Measurements from ENCODE around the gene POU3F2.

POU3F2 gene

GRCh38 chr6:98875375-98875774, 41.0 kb downstream of the POU3F2 start:
- H3K79me2 ChIP-seq (ENCODE audit: low read length), result no peaks in the 10 kb centered on the region
- H3K9ac ChIP-seq (ENCODE audit: low read length), result no peak overlapping the region
- H3K4me3 ChIP-seq (ENCODE audit: low read length), result no peak overlapping the region
- TF ChIP-seq EZH2phosphoT487 (IDR thresholded peaks at IDR 0.05; ENCODE audit: low read depth), result no peak
- TF ChIP-seq, protein P1, sequence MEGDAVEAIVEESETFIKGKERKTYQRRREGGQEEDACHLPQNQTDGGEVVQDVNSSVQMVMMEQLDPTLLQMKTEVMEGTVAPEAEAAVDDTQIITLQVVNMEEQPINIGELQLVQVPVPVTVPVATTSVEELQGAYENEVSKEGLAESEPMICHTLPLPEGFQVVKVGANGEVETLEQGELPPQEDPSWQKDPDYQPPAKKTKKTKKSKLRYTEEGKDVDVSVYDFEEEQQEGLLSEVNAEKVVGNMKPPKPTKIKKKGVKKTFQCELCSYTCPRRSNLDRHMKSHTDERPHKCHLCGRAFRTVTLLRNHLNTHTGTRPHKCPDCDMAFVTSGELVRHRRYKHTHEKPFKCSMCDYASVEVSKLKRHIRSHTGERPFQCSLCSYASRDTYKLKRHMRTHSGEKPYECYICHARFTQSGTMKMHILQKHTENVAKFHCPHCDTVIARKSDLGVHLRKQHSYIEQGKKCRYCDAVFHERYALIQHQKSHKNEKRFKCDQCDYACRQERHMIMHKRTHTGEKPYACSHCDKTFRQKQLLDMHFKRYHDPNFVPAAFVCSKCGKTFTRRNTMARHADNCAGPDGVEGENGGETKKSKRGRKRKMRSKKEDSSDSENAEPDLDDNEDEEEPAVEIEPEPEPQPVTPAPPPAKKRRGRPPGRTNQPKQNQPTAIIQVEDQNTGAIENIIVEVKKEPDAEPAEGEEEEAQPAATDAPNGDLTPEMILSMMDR (IDR thresholded peaks at IDR 0.05; ENCODE audit: low read depth, low read length), result no peak
- H3K36me3 ChIP-seq (replicated peaks; ENCODE audit: low read depth, low read length), result peaks cover 6% of the 10 kb centered on the region
- no peak overlapping the region for H3K27ac ChIP-seq (ENCODE audit: low read length)
- no peaks in the 10 kb centered on the region for H3K9me3 ChIP-seq (ENCODE audit: insufficient read depth, low read length)
- H3K27me3 ChIP-seq (ENCODE audit: low read depth, low read length), result no peaks in the 10 kb centered on the region
- H3K4me2 ChIP-seq (ENCODE audit: low read length), result no peak overlapping the region
- H3K4me1 ChIP-seq (ENCODE audit: low read length), result no peaks in the 10 kb centered on the region
- H4K20me1 ChIP-seq (ENCODE audit: insufficient read depth, low read length), result no peaks in the 10 kb centered on the region
- H2AFZ ChIP-seq (ENCODE audit: low read depth, low read length), result no peak overlapping the region

GRCh38 chr6:98877250-98877649, 42.9 kb downstream of the POU3F2 start:
- no peaks in the 10 kb centered on the region for H3K4me1 ChIP-seq (ENCODE audit: low read length)
- no peaks in the 10 kb centered on the region for H4K20me1 ChIP-seq (ENCODE audit: insufficient read depth, low read length)
- H3K4me3 ChIP-seq (ENCODE audit: low read length), result no peak overlapping the region
- H3K9me3 ChIP-seq (ENCODE audit: insufficient read depth, low read length), result no peaks in the 10 kb centered on the region
- no peak overlapping the region for H3K9ac ChIP-seq (ENCODE audit: low read length)
- no peaks in the 10 kb centered on the region for H3K79me2 ChIP-seq (ENCODE audit: low read length)
- H3K4me2 ChIP-seq (ENCODE audit: low read length), result no peak overlapping the region
- H2AFZ ChIP-seq (ENCODE audit: low read depth, low read length), result no peak overlapping the region
- no peak overlapping the region for H3K27ac ChIP-seq (ENCODE audit: low read length)
- H3K36me3 ChIP-seq (replicated peaks; ENCODE audit: low read depth, low read length), result no peaks in the 10 kb centered on the region
- H3K27me3 ChIP-seq (ENCODE audit: low read depth, low read length), result no peaks in the 10 kb centered on the region
- TF ChIP-seq, protein P1 (IDR thresholded peaks at IDR 0.05; ENCODE audit: low read depth, low read length), result no peak
- no peak for TF ChIP-seq EZH2phosphoT487 (IDR thresholded peaks at IDR 0.05; ENCODE audit: low read depth)

GRCh38 chr6:98880486-98880885, 46.1 kb downstream of the POU3F2 start:
- H3K27me3 ChIP-seq (ENCODE audit: low read depth, low read length), result no peaks in the 10 kb centered on the region
- H3K4me3 ChIP-seq (ENCODE audit: low read length), result no peak overlapping the region
- no peak overlapping the region for H3K27ac ChIP-seq (ENCODE audit: low read length)
- no peaks in the 10 kb centered on the region for H3K36me3 ChIP-seq (replicated peaks; ENCODE audit: low read depth, low read length)
- no peak overlapping the region for H3K9ac ChIP-seq (ENCODE audit: low read length)
- H4K20me1 ChIP-seq (ENCODE audit: insufficient read depth, low read length), result no peaks in the 10 kb centered on the region; the same call in 1 of the 2 replicates
- no peaks in the 10 kb centered on the region for H3K79me2 ChIP-seq (ENCODE audit: low read length)
- no peak overlapping the region for H3K4me2 ChIP-seq (ENCODE audit: low read length)
- no peak overlapping the region for H2AFZ ChIP-seq (ENCODE audit: low read depth, low read length)
- no peaks in the 10 kb centered on the region for H3K4me1 ChIP-seq (ENCODE audit: low read length)
- H3K9me3 ChIP-seq (ENCODE audit: insufficient read depth, low read length), result no peaks in the 10 kb centered on the region
- TF ChIP-seq, protein P1 (IDR thresholded peaks at IDR 0.05; ENCODE audit: low read depth, low read length), result no peak
- TF ChIP-seq EZH2phosphoT487 (IDR thresholded peaks at IDR 0.05; ENCODE audit: low read depth), result no peak

DNA sequence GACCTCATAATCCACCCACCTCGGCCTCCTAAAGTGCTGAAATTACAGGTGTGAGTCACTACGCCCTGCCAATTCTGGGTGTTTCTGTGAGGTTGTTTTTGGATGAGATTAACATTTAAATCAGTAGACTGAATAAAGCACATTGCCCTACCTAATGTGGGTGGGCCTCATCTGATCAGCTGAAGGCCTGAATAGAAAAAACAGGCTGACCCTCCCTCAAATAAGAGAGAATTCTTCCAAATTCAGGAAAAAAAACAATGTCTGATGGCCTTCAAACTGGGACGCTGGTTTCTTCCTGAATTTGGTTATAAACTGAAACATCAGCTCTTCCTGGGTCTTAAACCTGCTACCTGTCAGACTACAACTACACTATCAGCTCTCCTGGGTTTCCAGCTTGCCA, 51.0 kb downstream of the POU3F2 start:
- Histone ChIP-seq H3K36me3 (replicated peaks; ENCODE audit: low read depth, low read length) (no peaks in the 10 kb centered on the region), H3K4me1 (ENCODE audit: low read length) (no peaks in the 10 kb centered on the region), H3K4me3 (ENCODE audit: low read length) (no peak overlapping the region), H3K9ac (ENCODE audit: low read length) (no peak overlapping the region), H2AFZ (ENCODE audit: low read depth, low read length) (no peak overlapping the region), H3K4me2 (ENCODE audit: low read length) (no peak overlapping the region), H3K79me2 (ENCODE audit: low read length) (no peaks in the 10 kb centered on the region), H3K27me3 (ENCODE audit: low read depth, low read length) (no peaks in the 10 kb centered on the region), H4K20me1 (ENCODE audit: insufficient read depth, low read length) (no peaks in the 10 kb centered on the region; the same call in 1 of the 2 replicates), H3K27ac (ENCODE audit: low read length) (no peak overlapping the region), H3K9me3 (ENCODE audit: insufficient read depth, low read length) (no peaks in the 10 kb centered on the region)
- TF ChIP-seq, protein P1 (IDR thresholded peaks at IDR 0.05; ENCODE audit: low read depth, low read length), result no peak
- TF ChIP-seq EZH2phosphoT487 (IDR thresholded peaks at IDR 0.05; ENCODE audit: low read depth), result no peak
